ENCODE measurements around the gene USF3. TPM values are rescaled to one million over a fixed set of nuclear protein-coding genes. Genes with fewer than 3 reads are reported as not detected.

USF3 gene
- total and polyA plus RNA-seq, 4 donors = 5.2 to 21.3 (median 9.8) TPM

DNA sequence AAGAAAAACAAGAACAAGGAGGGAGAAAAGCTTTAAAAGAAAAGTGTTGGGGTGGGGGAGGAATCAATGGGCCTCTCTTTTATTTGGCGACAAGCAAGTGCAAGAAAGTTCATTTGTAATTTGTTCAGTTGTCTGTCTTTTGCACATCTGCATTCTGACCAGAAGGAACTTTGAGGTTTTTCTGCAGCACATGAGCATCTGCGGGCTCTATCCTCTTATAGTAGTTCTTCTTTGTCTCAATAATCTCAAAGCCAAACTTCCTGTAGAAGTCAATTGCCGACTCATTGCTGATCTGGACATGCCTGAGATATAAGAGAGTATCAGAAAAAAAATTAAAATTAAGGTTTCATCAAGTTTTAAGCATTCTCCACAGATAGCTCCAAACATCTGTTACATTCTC is 25.2 kb upstream of the USF3 start:
- H3K9me3 ChIP-seq (ENCODE audit: control insufficient read depth in 4 of 4, insufficient read depth in 3 of 4, low read length in 3 of 4) = no peaks in the 10 kb centered on the region
- no peaks in the 10 kb centered on the region for H3K27me3 ChIP-seq (ENCODE audit: control insufficient read depth in 3 of 3, insufficient read depth in 3 of 3, low read length in 2 of 3)
- 29 to 64% methylated on average over 3 of the region's 3 CpGs for WGBS, 2 donors
- ATAC-seq (ENCODE audit: insufficient read depth, low FRiP score) = no peak
- no peak overlapping the region for H3K4me3 ChIP-seq
- no peak overlapping the region for H3K27ac ChIP-seq (ENCODE audit: low read depth in 1 of 2, low read length in 1 of 2)
- no peak overlapping the region for H3K9ac ChIP-seq (ENCODE audit: insufficient read depth in 1 of 2, low read length in 2 of 2)
- peaks cover 0 to 4% (median 0%) of the 10 kb centered on the region in 5 donors for H3K4me1 ChIP-seq (ENCODE audit: control insufficient read depth in 5 of 5, insufficient read depth in 5 of 5, low read length in 5 of 5)
- TF ChIP-seq, protein P1, sequence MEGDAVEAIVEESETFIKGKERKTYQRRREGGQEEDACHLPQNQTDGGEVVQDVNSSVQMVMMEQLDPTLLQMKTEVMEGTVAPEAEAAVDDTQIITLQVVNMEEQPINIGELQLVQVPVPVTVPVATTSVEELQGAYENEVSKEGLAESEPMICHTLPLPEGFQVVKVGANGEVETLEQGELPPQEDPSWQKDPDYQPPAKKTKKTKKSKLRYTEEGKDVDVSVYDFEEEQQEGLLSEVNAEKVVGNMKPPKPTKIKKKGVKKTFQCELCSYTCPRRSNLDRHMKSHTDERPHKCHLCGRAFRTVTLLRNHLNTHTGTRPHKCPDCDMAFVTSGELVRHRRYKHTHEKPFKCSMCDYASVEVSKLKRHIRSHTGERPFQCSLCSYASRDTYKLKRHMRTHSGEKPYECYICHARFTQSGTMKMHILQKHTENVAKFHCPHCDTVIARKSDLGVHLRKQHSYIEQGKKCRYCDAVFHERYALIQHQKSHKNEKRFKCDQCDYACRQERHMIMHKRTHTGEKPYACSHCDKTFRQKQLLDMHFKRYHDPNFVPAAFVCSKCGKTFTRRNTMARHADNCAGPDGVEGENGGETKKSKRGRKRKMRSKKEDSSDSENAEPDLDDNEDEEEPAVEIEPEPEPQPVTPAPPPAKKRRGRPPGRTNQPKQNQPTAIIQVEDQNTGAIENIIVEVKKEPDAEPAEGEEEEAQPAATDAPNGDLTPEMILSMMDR (IDR thresholded peaks at IDR 0.05; ENCODE audit: control extremely low read depth, extremely low read depth) = no peak
- H3K36me3 ChIP-seq (ENCODE audit: control insufficient read depth in 4 of 4, insufficient read depth in 4 of 4, low read length in 4 of 4) = peaks cover 7 to 18% (median 14%) of the 10 kb centered on the region in 4 donors
- DNase-seq = no peak

DNA sequence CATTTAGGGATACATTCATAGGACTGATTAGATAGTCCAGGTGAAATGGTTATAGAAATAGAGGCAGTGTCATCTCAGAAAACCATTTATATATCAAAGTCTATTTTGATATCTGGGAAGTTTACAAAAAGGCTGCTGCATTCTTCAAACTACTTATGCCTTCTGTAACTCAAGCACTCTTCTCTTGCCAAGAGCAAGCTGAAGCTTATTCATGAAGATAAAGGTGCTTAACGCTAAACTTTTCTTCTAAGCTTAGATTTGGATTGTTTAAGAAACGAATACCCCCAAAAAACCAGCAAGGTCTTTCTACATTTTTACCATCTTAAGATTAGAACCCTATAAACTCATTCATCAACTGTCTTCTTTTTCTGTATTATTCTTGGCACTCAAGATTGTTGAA is 23.3 kb upstream of the USF3 start:
- Histone ChIP-seq H3K36me3 (ENCODE audit: control insufficient read depth in 4 of 4, insufficient read depth in 4 of 4, low read length in 4 of 4) (peaks cover 9 to 18% (median 14%) of the 10 kb centered on the region in 4 donors), H3K27me3 (ENCODE audit: control insufficient read depth in 3 of 3, insufficient read depth in 3 of 3, low read length in 2 of 3) (no peaks in the 10 kb centered on the region), H3K27ac (ENCODE audit: low read depth in 1 of 2, low read length in 1 of 2) (no peak overlapping the region), H3K9ac (ENCODE audit: insufficient read depth in 1 of 2, low read length in 2 of 2) (no peak overlapping the region), H3K9me3 (ENCODE audit: control insufficient read depth in 4 of 4, insufficient read depth in 3 of 4, low read length in 3 of 4) (no peaks in the 10 kb centered on the region), H3K4me3 (no peak overlapping the region), H3K4me1 (ENCODE audit: control insufficient read depth in 5 of 5, insufficient read depth in 5 of 5, low read length in 5 of 5) (peaks cover 0 to 3% (median 0%) of the 10 kb centered on the region in 5 donors)
- no peak for ATAC-seq (ENCODE audit: insufficient read depth, low FRiP score)
- 75 to 86% methylated on average over 2 of the region's 2 CpGs for WGBS, 2 donors
- DNase-seq = no peak
- TF ChIP-seq, protein P1 (IDR thresholded peaks at IDR 0.05; ENCODE audit: control extremely low read depth, extremely low read depth) = no peak

DNA sequence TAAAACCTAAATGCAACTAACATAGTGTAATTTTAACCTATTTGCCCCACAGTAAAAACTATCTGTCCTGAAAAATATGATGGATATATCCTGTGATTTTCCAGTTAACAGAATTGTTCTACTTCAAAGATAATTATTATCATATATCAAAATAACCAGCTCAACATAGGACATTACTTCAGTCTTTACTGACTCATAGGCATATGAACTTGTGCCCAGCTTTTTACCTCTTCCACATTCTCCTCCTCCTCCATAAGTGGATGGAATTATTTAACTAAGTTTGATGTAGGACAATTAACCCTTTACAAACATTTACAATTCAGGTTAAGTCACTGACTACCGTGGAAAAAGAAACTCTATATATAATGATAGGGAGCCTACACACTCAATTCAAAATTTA is 22.9 kb upstream of the USF3 start:
- Histone ChIP-seq H3K27ac (ENCODE audit: low read depth in 1 of 2, low read length in 1 of 2) (no peak overlapping the region), H3K4me3 (no peak overlapping the region), H3K9ac (ENCODE audit: insufficient read depth in 1 of 2, low read length in 2 of 2) (no peak overlapping the region), H3K27me3 (ENCODE audit: control insufficient read depth in 3 of 3, insufficient read depth in 3 of 3, low read length in 2 of 3) (no peaks in the 10 kb centered on the region), H3K4me1 (ENCODE audit: control insufficient read depth in 5 of 5, insufficient read depth in 5 of 5, low read length in 5 of 5) (peaks cover 0 to 3% (median 0%) of the 10 kb centered on the region in 5 donors), H3K36me3 (ENCODE audit: control insufficient read depth in 4 of 4, insufficient read depth in 4 of 4, low read length in 4 of 4) (peaks cover 9 to 18% (median 14%) of the 10 kb centered on the region in 4 donors), H3K9me3 (ENCODE audit: control insufficient read depth in 4 of 4, insufficient read depth in 3 of 4, low read length in 3 of 4) (no peaks in the 10 kb centered on the region)
- ATAC-seq (ENCODE audit: insufficient read depth, low FRiP score) (no peak), DNase-seq (no peak)
- 72 to 89% methylated on average over 1 of the region's 1 CpG for WGBS, 2 donors
- TF ChIP-seq, protein P1 (IDR thresholded peaks at IDR 0.05; ENCODE audit: control extremely low read depth, extremely low read depth) = no peak

DNA sequence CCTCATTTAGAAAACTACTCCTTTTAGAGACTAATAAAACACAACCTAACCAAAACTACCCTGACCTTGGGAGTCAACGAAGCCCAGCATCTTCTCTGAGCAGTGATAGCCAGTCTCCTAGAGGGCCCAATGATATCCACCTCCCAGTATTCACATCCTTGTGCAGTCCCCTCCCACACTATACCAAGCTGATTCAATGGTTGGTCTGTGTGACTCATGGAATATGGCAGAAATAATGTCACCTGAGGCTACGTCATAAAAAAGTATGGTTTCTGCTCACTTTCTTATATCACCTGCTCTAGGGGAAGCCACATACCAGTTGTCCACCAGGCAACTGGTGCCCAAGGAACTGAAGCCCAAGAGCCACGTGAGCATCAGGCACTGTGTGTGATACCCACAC is 21.4 kb upstream of the USF3 start:
- DNase-seq (no peak), ATAC-seq (ENCODE audit: insufficient read depth, low FRiP score) (no peak)
- H3K27me3 ChIP-seq (ENCODE audit: control insufficient read depth in 3 of 3, insufficient read depth in 3 of 3, low read length in 2 of 3) = no peaks in the 10 kb centered on the region
- TF ChIP-seq, protein P1 (IDR thresholded peaks at IDR 0.05; ENCODE audit: control extremely low read depth, extremely low read depth) = no peak
- no peak overlapping the region for H3K27ac ChIP-seq (ENCODE audit: low read depth in 1 of 2, low read length in 1 of 2)
- H3K9me3 ChIP-seq (ENCODE audit: control insufficient read depth in 4 of 4, insufficient read depth in 3 of 4, low read length in 3 of 4) = no peaks in the 10 kb centered on the region
- H3K4me1 ChIP-seq (ENCODE audit: control insufficient read depth in 5 of 5, insufficient read depth in 5 of 5, low read length in 5 of 5) = peaks cover 0 to 3% (median 0%) of the 10 kb centered on the region in 5 donors
- WGBS, 2 donors = 96 to 100% methylated on average over 3 of the region's 3 CpGs
- peaks cover 9 to 16% (median 14%) of the 10 kb centered on the region in 4 donors for H3K36me3 ChIP-seq (ENCODE audit: control insufficient read depth in 4 of 4, insufficient read depth in 4 of 4, low read length in 4 of 4)
- no peak overlapping the region for H3K4me3 ChIP-seq
- no peak overlapping the region for H3K9ac ChIP-seq (ENCODE audit: insufficient read depth in 1 of 2, low read length in 2 of 2)
